D721Med (cell line): ENCODE results near the gene NKD1.

Experiments
- DNase-seq: peaks from one replicate; pipeline ENCODE4 v3.0.0; 2011; ENCODE audit warnings: low spot score; ENCODE audit not compliant: insufficient read length
- FAIRE-seq: peaks from 2 replicates; lab custom pipeline; 2011; peaks lifted over from hg19 to GRCh38; lab: Jason Lieb, UNC
- TF ChIP-seq, protein P1 (sequence below): IDR thresholded peaks from 2 replicates; pipeline ENCODE4 v1.5.1; 2012; ENCODE audit warnings: mild to moderate bottlenecking, control low read depth; ENCODE audit not compliant: insufficient read depth; ENCODE audit errors: missing control alignments

Gene NKD1

DNA sequence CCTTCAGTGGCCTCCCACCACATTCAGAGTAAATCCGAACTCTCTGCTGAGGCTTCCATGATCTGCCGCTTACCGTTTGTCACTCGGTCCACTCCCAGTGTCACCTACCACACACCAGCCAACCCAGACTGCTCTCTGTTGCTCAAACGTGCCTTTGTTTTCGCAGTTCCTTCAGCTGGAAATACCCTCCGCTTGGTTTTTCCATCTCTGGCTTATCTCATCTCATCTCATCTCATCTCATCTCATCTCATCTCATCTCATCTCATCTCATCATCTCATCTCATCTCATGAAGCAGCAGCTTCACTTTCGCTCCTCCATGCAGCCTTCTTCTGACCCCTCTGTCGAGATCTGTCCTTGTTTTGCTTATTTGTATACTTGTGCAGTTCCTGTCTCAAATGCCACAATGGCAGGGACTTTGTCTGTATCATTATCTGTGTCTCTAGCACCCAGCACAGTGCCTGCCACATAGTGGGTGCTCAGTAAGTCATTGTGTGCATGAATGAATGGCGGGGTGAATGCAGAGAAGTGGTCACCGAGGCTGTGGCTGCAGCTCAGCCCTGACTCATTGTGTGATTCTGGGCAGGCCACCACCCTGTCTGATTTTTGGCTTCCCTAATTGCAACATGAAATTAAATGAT, 136.7 kb downstream of the NKD1 start:
- FAIRE-seq (no peak), DNase-seq (no peak)
- TF ChIP-seq, protein P1, sequence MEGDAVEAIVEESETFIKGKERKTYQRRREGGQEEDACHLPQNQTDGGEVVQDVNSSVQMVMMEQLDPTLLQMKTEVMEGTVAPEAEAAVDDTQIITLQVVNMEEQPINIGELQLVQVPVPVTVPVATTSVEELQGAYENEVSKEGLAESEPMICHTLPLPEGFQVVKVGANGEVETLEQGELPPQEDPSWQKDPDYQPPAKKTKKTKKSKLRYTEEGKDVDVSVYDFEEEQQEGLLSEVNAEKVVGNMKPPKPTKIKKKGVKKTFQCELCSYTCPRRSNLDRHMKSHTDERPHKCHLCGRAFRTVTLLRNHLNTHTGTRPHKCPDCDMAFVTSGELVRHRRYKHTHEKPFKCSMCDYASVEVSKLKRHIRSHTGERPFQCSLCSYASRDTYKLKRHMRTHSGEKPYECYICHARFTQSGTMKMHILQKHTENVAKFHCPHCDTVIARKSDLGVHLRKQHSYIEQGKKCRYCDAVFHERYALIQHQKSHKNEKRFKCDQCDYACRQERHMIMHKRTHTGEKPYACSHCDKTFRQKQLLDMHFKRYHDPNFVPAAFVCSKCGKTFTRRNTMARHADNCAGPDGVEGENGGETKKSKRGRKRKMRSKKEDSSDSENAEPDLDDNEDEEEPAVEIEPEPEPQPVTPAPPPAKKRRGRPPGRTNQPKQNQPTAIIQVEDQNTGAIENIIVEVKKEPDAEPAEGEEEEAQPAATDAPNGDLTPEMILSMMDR, result no peak

DNA sequence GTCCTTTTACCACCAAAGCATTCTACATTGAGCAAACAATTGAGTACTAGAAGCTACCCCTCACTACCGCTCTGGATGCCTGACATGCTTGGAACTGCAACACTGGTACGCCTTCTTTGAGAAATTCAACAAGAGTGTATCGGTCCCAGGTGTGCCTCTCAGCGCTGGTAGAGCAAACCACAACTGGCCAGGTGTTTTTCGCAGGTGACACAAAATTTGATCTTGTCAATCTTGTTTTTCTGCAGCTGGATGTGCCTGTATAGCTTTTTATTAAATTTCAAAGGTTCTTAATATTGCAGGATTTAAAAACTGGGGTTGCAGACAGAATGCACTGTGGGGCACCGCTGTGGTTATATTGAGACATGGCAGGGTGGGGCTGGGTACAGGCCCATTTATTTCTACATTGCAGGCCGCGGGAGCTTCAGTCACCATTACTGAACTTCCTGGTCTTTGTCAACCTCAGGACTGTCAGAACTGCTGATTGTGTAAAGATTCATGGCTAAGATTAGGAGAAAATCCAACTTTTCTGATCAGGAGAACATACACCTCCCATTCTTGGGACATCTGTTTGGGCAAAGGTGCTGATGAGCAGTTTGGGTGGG, 137.4 kb downstream of the NKD1 start:
- DNase-seq (no peak), FAIRE-seq (no peak)
- TF ChIP-seq, protein P1, result no peak

DNA sequence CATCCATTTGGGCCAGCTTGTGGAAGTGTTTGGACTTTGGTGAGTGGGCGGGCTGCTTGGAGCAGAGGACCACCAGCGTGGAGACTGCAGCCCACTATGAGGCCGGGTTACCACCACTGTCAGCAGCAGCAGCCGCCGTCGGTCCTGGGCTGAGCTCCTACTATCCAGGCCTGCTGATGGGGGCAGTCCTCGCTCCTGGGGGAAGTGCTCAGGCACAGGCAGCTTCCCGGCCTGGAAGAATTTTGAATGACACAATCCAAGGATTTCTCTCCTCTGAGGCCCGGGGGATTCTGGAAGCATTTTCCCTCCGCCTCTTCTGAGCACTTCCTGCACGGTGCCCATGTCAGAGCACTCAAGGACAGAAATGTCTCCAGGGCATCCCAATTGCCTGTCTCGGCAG, 139.9 kb downstream of the NKD1 start:
- FAIRE-seq (no peak), DNase-seq (no peak)
- TF ChIP-seq, protein P1, result no peak

DNA sequence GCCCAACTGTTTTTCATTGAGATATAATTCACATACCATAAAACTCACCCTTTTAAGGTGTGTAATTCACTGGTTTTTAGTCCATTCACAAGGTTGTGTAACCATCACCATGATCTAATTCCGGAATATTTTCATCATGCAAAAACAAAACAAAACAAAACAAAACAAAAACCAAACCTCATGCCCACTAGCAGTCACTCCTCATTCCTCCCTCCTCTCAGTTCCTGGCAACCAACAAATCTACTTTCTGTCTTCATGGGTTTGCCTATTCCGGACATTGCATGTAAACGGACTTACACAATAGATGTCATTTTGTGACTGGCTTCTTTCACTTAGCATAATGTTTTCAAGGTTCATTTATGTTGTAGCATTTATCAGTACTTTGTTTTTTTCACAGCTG, 140.7 kb downstream of the NKD1 start:
- DNase-seq (no peak), FAIRE-seq (no peak)
- TF ChIP-seq, protein P1, result no peak

DNA sequence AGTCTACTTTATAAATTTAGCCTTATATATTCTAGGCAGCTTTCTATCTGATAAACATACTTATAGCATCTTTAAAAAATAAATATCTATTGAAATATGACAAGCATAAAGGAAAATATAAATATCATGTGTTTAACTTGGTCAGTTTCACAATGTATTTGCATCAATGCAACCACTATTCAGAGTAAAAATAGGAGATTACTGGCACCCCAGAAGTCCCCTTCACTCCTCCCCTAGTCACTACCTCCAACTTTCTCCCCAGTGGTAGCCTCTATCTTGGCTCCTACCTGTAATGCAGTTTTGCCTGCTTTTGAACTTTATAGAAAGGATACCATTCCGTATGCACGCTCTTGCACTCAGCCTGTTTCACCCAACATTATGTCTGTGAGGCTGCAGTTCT, 142.0 kb downstream of the NKD1 start:
- no peak for FAIRE-seq
- TF ChIP-seq, protein P1, result no peak

DNA sequence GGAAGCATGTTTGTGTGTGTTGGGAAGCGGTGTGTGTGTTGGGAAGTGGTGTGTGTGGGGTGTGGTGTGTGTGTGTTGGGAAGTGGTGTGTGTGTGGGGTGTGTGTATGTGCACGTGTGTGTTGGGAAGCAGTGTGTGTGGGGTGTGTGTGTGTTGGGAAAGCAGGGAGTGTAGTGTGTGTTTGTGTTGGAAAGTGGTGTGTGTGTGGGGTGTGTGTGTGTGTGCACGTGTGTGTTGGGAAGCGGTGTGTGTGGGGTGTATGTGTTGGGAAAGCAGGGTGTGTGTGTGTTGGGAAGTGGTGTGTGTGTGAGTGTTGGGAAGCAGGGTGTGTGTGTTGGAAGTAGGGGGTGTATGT, 144.4 kb downstream of the NKD1 start:
- FAIRE-seq (no peak), DNase-seq (no peak)
- TF ChIP-seq, protein P1, result no peak

More for the DNA sequence above, 142.0 kb downstream of the NKD1 start:
- DNase-seq, result no peak
